Measurements from ENCODE around the gene ZNF579.
A peak's percentile ranks its signal among the peaks of the same experiment; 100 is the strongest.
"Not testable (repeated sequence)": the region's sequence is repeated elsewhere in the genome, so short reads cannot be mapped to it uniquely, and the experiment has no call there.

ZNF579 gene

DNA sequence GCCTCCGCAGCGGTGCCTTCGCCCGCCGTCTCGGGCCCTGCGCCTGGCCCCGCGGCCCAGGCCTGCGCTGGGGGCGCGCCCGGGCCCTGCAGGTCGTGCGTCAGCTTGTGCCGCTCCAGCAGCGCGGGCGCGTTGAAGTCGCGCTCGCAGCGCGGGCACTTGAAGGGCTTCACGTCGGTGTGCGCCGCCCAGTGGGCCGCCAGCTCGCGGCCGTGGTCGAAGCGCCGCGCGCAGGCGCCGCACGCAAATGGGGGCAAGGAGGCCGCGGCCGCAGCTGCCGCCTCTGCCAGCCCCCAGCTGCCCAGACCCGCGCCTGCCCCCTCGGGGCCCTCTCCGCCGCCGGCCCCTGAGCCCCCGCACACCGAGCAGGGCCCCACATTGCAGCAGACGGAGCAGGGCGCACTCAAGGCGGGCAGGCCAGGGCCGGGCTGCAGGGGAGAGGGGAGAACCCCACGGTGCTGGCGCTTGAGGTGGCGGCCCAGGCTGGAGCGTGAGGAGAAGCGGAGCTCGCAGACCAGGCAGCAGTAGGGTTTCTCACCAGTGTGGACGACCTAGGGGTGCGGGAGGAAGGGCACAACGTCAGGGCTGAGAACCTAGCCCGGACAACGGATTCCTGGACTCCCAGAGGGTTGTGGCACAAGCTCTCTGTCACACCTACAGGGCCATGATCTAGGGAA, 12.6 kb upstream of the ZNF579 start:
- no peak for DNase-seq (ENCODE audit: low spot score)

GRCh38 chr19:55592391-55593090, 11.9 kb upstream of the ZNF579 start:
- no peak for DNase-seq (ENCODE audit: low spot score)

- no peak for DNase-seq (ENCODE audit: low spot score)
Observed at GRCh38 chr19:55591555-55591954, 10.9 kb upstream of the ZNF579 start.

- peak; percentile 55 for DNase-seq (ENCODE audit: low spot score)
Observed at GRCh38 chr19:55590617-55591016, 10.0 kb upstream of the ZNF579 start.

DNA sequence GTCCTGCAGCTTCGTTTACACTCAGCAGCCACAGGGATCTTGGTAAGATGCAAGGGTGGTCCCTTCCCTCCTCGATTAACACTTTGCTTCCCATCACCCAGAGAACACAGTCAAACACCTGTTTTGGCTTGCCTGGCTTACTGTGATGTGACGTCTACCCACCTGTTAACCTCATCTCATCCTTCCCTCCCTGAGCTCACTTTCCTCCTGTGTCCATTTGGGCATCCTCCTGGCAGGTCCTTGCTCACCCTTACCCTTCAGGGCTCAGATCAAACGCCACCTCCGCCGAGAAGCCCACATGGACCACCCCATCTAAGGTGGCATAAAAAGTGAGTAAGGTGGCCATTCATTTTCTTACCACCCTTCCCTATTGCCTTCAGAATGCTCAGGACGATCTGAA, 9.5 kb upstream of the ZNF579 start:
- no peak for DNase-seq (ENCODE audit: low spot score)

DNA sequence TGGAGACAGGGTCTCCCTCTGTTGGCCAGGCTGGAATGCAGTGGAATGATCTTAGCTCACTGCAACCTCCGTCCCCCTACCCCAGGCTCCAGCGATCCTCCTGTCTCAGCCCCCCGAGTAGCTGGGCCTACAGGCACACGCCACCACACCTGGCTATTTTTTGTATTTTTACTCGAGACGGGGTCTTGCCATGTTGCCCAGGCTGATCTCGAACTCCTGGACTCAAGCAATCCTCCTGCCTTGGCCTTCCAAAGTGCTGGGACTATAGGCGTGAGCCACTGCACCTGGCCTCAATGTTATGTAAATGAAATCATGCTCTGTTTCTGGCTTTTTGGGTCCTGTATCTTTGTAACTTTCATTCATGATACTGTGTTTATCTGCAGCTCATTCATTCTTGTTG, 8.1 kb upstream of the ZNF579 start:
- no peak for DNase-seq (ENCODE audit: low spot score)

DNA sequence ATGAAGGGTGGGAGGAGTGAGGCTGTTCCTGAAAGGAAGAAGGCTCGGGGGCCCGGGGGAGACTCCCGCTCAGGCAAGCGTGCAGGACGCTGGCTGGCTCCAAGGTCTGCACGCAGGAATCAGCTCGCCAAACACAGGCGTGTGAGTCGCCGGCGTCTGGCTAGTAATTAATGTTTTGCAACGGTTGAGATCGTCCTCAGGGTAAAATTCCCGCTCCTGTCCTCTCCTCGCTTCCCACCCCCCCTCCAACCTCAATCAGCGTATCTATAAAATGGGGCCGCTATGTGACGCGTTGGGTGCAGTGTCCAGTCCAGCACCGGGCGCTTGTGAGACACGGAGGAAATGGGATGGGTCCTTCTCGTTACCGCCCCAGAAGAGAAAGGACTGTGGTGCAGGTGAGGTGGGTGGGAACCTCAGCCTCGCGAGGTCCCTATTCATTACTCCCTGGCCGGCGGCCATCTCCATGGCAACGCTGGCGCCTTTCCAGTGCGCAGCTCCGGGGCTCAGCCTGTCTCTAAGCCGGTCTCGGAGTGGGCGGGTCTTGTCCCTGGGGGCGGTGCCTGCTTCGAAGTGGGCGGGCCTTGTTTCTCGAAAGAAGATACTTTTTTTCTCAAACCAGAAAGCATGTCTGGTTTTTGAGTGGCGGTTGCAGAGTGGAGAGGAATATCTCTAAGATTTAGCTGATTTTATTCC, 6.5 kb upstream of the ZNF579 start:
- DNase-seq (ENCODE audit: low spot score) = peak; percentile 98

GRCh38 chr19:55585658-55586339, 5.2 kb upstream of the ZNF579 start:
- DNase-seq (ENCODE audit: low spot score) = peak; percentile 91

DNA sequence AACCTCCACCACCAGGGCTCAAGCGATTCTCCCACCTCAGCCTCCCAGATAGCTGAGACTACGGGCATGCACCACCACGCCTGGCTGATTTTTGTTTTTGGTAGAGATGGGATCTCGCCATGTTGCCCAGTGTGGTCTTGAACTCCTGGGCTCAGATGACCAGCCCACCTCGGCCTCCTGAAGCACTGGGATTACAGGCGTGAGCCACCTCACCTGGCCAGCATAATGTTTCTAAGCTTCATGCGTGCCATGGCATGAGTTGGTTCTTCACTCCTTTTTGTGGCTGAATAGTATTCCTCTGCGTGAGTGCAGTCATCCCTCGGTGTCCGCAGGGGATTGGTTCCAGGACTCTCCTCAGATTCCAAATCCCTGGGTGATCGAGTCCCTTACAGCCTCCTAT, 4.2 kb upstream of the ZNF579 start:
- DNase-seq (ENCODE audit: low spot score) = no peak

GRCh38 chr19:55583897-55584296, 3.2 kb upstream of the ZNF579 start:
- DNase-seq (ENCODE audit: low spot score) = not testable (repeated sequence)

DNA sequence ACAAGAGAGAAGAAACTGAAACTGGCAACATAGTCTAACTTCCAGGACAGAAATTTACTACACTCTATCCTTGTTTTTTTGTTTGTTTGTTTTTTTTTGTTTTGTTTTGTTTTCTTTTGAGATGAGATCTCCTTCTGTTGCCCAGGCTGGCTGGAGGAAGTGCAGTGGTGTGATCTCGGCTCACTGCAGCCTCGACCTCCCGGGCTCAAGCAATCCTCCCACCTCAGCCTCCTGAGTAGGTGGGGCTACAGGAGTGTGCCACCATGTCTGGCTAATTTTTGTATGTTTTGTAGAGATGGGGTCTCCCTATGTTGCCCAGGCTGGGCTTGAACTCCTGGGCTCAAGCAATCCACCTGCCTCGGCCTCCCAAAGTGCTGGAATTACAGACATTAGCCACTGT, 1.6 kb upstream of the ZNF579 start:
- DNase-seq (ENCODE audit: low spot score) = not testable (repeated sequence)

DNA sequence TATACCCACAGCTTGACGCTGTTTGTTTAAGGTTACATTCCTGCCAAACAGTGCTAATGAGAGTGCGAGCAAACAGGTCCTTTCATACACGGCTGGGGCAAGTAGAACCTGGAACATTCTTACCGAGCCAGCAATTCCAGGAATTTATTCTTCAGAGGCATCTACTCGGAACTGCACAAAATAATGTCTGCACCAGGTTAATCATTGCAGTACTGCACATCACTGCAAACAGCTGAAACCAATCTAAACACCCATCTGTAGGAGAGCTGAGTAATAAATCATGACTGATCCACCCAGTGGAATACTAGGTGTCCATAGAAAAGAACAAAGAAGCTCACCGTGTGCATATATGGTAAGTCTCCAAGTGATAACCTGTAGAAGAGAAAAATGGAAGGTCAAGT, 1.2 kb upstream of the ZNF579 start:
- DNase-seq (ENCODE audit: low spot score) = no peak

DNA sequence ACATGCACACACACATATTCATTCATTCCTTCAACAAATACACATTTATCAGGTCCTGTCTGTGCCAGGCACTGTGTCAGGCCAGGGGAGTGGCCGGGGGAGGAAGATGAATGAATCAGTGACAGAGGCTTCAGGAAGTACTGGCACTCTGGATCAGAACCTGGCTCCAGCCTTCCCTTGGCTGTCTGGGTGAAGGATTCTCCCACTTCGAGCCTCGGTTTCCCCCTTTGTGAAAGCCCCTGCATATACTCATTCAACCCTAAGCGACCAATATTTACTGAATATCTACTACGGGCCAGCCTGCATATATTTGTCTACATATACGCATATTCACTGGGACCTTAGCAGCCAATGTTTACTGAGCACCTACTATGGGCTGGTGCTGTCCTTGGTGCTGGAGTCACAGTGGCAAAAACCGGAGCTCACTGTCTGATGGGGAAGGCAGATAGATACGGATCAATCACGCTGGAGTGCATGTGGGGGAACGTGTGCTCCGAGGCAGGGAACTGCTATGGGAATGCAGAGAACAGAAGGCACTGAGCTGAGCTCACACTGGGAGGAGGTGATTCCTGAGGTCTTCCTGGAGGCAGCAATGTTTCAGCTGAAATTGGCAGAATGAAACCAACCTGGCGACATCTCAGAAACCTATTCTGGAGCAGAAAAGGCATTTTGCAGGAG, 636 bp upstream of the ZNF579 start:
- DNase-seq (ENCODE audit: low spot score) = no peak

DNA sequence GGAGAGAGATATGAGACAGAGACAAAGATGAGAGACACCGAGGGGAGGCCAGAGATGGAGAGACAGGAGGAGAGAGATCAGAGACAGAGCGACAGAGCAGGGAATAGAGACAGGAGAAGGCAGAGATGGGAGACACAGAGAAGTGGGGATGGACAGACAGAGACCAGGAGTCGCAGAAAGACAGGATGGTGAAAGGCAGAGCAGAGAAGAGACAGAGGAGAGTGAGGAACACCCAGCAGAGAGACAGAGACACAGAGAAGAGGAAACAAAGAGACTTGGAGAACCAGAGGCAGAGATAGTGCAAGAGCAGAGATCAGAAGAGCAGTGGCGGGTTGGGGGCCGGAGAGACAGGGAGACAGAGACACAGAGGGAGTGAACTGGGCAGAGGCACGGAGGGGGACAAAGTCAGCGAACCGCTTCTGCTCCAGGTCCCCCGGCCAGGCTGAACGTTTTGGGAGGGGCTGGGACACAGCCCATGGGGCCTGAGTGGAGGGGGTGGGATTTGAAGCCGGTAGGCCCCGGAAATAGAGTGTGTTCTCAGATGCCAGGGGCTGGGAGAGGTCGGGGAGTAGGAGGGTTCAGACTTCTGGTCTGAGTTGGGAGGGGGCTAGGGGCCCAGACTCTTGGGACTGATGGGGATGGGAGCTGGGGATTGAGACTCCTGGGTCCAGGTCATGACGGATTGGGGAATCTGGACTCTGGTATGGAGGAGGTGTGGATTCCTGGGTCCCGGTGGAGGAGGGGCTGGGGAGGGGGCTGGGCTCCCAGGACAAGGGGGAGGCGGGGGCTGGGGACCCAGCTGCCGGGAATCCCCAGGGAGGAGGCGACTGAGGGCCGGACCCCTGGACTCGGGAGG, 654 bp downstream of the ZNF579 start:
- no peak for DNase-seq (ENCODE audit: low spot score)

- no peak for DNase-seq (ENCODE audit: low spot score)
Observed at GRCh38 chr19:55578761-55579747, 1.6 kb downstream of the ZNF579 start.

DNA sequence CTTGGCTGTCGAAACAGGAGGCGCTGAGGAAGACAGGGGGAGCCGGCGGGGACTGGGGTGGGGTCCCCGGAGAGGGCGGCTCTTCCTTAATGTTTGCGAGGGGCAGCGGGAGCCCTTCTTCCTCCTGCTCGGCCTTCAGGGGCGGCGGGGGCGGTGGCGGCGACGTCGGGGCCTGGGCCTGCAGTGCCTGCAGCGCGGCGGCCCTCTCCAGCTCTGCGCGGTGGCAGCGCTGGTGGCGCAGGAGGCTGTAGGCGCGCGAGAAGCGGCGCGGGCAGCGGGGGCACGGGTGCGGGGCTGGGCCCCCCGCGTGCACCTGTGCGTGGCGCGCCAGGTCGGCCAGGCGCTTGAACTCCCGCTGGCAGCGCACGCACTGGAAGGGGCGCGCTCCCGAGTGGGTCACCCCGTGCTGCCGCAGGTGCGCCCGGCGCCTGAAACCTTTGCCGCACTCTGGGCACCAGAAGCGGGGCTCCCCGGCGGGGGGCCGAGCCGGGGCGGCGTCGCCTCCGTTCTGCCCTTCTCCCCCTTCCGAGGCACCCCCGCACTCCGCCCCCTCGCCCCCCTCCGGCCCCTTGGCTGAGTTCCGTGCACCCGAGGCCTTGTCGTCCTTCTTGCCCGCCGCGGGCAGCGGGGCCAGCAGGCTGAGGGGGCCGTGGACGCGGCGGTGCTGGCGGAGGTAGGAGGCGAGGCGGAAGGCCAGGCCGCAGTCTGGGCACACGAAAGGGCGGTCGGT, 2.5 kb downstream of the ZNF579 start:
- DNase-seq (ENCODE audit: low spot score) = no peak

DNA sequence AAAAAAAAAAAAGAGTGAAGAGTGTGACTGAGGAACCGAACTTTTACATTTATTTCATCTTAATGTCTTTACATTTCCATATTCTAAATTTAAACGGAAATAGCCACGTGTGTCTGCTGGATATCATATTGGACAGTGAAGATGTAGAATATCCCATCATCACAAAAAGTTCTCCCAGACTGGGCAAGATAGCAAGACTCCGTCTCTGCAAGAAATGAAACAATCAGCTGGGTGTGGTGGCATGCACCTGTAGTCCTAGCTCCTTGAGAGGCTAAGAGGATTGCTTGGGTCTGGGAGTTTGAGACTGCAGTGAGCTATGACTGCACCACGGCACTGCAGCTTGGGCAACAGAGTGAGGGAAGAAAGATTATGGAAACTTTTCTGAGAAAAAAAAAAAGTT, 3.9 kb downstream of the ZNF579 start:
- DNase-seq (ENCODE audit: low spot score) = no peak

DNA sequence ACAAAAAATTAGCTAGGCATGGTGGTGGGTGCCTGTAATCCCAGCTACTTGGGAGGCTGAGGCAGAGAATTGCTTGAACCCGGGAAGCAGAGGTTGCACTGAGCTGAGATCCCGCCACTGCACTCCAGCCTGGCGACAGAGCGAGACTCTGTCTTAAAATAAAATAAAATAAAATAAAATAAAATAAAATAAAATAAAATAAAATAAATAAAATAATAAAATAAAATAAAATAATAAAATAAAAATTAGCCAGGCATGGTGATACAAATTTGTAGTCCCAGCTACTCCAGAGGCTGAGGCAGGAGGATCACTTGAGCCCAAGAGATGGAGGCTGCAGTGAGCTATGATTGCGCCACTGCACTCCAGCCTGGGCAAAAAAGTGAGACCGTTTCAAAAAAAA, 6.7 kb downstream of the ZNF579 start:
- not testable (repeated sequence) for DNase-seq (ENCODE audit: low spot score)

GRCh38 chr19:55569477-55569876, 11.2 kb downstream of the ZNF579 start:
- DNase-seq (ENCODE audit: low spot score) = not testable (repeated sequence)
